ENCODE measurements around the gene RASAL2.

- TF ChIP-seq CTCF (conservative IDR thresholded peaks at IDR 0.05; ENCODE audit: low read depth, low read length) (no peak), POLR2A (IDR thresholded peaks at IDR 0.05; ENCODE audit: low read depth, low read length) (no peak), RAD21 (IDR thresholded peaks at IDR 0.05; ENCODE audit: low read length) (no peak), SMC3 (IDR thresholded peaks at IDR 0.05; ENCODE audit: low read depth, low read length) (no peak), USF2 (IDR thresholded peaks at IDR 0.05; ENCODE audit: low read depth, low read length) (no peak), RFX5 (IDR thresholded peaks at IDR 0.05; ENCODE audit: low read depth, low read length) (no peak), FOS (IDR thresholded peaks at IDR 0.05; ENCODE audit: low read depth, low read length) (no peak), CHD1 (IDR thresholded peaks at IDR 0.05; ENCODE audit: low read depth, low read length) (no peak), MXI1 (IDR thresholded peaks at IDR 0.05; ENCODE audit: borderline replicate concordance, low read depth, low read length) (no peak), BHLHE40 (IDR thresholded peaks at IDR 0.05; ENCODE audit: low read depth, low read length) (no peak)
Measured at GRCh38 chr1:178345238-178345637, 251.3 kb downstream of the RASAL2 start.
